AG10803 (cell line): Measurements from ENCODE around the gene STARD8.

Experiments used
- DNase-seq: peaks from one replicate; pipeline ENCODE4 v3.0.0; 2010; ENCODE audit warnings: low read depth
- H3K4me3 ChIP-seq: 2 replicates; pipeline ENCODE4 v1.5.1; 2011; ENCODE audit warnings: mild to moderate bottlenecking, low read length, control low read depth
- TF ChIP-seq, protein P1 (sequence below): conservative IDR thresholded peaks from 2 replicates; pipeline ENCODE4 v1.5.1; 2011; ENCODE audit warnings: mild to moderate bottlenecking, low read length, control low read depth, inconsistent platforms

STARD8 gene

DNA sequence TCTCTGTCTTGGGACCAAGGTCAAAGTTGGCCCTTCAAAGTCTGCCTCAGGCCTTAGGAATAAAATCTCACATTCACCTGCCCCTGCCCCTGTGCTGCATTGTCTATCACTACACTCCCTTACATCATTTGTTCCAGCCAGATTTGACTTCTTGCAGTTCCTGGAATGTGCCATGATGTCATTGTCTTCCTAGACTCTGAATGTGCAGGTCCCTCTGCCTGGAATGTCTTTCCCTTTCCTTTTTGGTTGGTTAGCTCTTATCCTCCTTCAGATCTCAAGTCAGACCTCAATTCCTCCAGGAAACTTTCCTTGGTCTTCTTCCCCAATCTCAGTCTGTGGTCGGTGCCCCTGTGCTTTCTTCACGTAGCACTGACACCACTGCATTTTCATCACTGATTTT, 113.6 kb downstream of the STARD8 start:
- DNase-seq, result no peak
- TF ChIP-seq, protein P1, sequence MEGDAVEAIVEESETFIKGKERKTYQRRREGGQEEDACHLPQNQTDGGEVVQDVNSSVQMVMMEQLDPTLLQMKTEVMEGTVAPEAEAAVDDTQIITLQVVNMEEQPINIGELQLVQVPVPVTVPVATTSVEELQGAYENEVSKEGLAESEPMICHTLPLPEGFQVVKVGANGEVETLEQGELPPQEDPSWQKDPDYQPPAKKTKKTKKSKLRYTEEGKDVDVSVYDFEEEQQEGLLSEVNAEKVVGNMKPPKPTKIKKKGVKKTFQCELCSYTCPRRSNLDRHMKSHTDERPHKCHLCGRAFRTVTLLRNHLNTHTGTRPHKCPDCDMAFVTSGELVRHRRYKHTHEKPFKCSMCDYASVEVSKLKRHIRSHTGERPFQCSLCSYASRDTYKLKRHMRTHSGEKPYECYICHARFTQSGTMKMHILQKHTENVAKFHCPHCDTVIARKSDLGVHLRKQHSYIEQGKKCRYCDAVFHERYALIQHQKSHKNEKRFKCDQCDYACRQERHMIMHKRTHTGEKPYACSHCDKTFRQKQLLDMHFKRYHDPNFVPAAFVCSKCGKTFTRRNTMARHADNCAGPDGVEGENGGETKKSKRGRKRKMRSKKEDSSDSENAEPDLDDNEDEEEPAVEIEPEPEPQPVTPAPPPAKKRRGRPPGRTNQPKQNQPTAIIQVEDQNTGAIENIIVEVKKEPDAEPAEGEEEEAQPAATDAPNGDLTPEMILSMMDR, result no peak
- no peak overlapping the region for H3K4me3 ChIP-seq

DNA sequence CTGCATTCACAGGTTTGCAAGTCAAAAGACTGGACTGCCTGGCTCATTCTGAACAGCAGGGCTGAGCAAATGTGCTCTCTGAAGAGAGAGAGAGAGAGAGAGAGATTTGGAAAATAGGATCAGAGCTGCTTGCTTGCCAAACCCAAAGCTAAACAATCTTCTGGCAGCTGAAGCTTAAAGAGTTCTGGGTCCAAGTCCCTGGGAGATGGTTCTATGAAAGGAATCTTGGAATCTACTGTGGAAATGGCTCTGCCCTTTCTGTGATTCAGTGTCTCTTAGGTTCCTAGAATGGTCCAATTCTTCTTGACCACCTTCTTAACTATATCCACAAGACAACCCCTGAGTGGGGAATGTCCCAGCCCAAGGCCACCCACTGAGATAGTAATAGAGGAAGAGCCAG, 115.3 kb downstream of the STARD8 start:
- no peak for DNase-seq
- TF ChIP-seq, protein P1, result no peak
- H3K4me3 ChIP-seq, result no peak overlapping the region

DNA sequence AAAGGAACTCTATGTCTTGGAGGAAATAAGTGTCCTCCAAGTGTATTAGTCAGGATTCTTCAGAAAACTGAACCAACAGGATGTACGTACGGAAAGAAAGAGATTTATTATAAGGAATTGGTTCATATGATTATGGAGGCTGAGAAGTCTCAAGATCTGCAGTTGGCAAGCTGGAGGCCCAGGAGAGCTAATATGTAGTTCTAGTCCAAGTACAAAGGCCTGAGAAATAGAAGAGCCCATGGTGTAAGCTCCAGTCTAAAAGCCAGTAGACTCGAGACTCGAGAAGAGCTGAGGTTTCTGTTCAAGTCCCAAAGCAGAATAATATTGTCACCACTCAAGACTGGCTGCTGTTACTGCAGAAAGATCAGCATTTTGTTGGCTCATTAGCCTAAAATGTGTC, 116.0 kb downstream of the STARD8 start:
- TF ChIP-seq, protein P1, result no peak
- no peak overlapping the region for H3K4me3 ChIP-seq

More for the DNA sequence above, 116.0 kb downstream of the STARD8 start:
- DNase-seq, result no peak
